Activated T-helper 1 cell treated with Interleukin-2 at 50 U/mL for 16 hours (primary cell): ENCODE results near the gene PGAP2.
"Not testable (repeated sequence)": the region's sequence is repeated elsewhere in the genome, so short reads cannot be mapped to it uniquely, and the experiment has no call there.

Experiments used
- DNase-seq: peaks from one replicate; pipeline ENCODE4 v3.0.0-alpha.2; 2020; ENCODE audit warnings: low read depth

Gene PGAP2

GRCh38 chr11:3807909-3808860, at the start of gene PGAP2:
PGAP2 (plus strand) TSS chr11:3808560; CDS start chr11:3811260, 2,700 bp downstream.
- DNase-seq, result peak; percentile 39

- no peak for DNase-seq
Measured at GRCh38 chr11:3764266-3764665, 44.1 kb upstream of the PGAP2 start.

GRCh38 chr11:3766836-3767235, 41.5 kb upstream of the PGAP2 start:
- DNase-seq, result not testable (repeated sequence)

- DNase-seq, result no peak
Measured at GRCh38 chr11:3767536-3767935, 40.8 kb upstream of the PGAP2 start.

GRCh38 chr11:3773180-3773579, 35.2 kb upstream of the PGAP2 start:
- DNase-seq, result no peak

- no peak for DNase-seq
Measured at GRCh38 chr11:3775736-3776406, 32.5 kb upstream of the PGAP2 start.

- no peak for DNase-seq
Measured at GRCh38 chr11:3781423-3781822, 26.9 kb upstream of the PGAP2 start.

GRCh38 chr11:3782963-3783362, 25.4 kb upstream of the PGAP2 start:
- no peak for DNase-seq

- DNase-seq, result no peak
Measured at GRCh38 chr11:3783611-3784010, 24.7 kb upstream of the PGAP2 start.

GRCh38 chr11:3786781-3787428, 21.5 kb upstream of the PGAP2 start:
- no peak for DNase-seq

GRCh38 chr11:3794387-3794786, 14.0 kb upstream of the PGAP2 start:
- DNase-seq, result not testable (repeated sequence)

- no peak for DNase-seq
Measured at GRCh38 chr11:3795131-3796001, 13.0 kb upstream of the PGAP2 start.

GRCh38 chr11:3796002-3796311, 12.4 kb upstream of the PGAP2 start:
- DNase-seq, result no peak

- DNase-seq, result no peak
Measured at GRCh38 chr11:3796346-3796745, 12.0 kb upstream of the PGAP2 start.

- DNase-seq, result no peak
Measured at GRCh38 chr11:3796801-3797328, 11.5 kb upstream of the PGAP2 start.

GRCh38 chr11:3797329-3798090, 10.8 kb upstream of the PGAP2 start, which contains the start of gene NUP98:
NUP98 (minus strand) TSS chr11:3797554; CDS start chr11:3782117, 15,437 bp downstream.
- peak; percentile 100 for DNase-seq

GRCh38 chr11:3799143-3799542, 9.2 kb upstream of the PGAP2 start:
- DNase-seq, result no peak

- DNase-seq, result no peak
Measured at GRCh38 chr11:3799873-3800272, 8.5 kb upstream of the PGAP2 start.

GRCh38 chr11:3802011-3802790, 6.2 kb upstream of the PGAP2 start:
- DNase-seq, result no peak
